ENCODE results near the gene MYH15.

- no peak for TF ChIP-seq SMARCA5 (IDR thresholded peaks at IDR 0.05)
- no peak for TF ChIP-seq ZBTB33 (IDR thresholded peaks at IDR 0.05)
- no peak for TF ChIP-seq NRF1 (conservative IDR thresholded peaks at IDR 0.05; ENCODE audit: low read depth, low read length)
- no peak for TF ChIP-seq FOXM1 (IDR thresholded peaks at IDR 0.05; ENCODE audit: low read depth, low read length)
- TF ChIP-seq NFIC (IDR thresholded peaks at IDR 0.05; ENCODE audit: low read depth, low read length): no peak
Observed at GRCh38 chr3:108487439-108487838, 23.0 kb downstream of the MYH15 start.

Data from GM12878 (cell line).